ENCODE data around the gene BLVRB. TPM values are rescaled to one million over a fixed set of nuclear protein-coding genes. Genes with fewer than 3 reads are reported as not detected.

Gene BLVRB
- total and polyA plus RNA-seq, 9 of the 15 experiments (the other 6 are each of a cell fraction or from before 2014, with no cell fraction given): 81.1 to 749 (median 331) TPM

DNA sequence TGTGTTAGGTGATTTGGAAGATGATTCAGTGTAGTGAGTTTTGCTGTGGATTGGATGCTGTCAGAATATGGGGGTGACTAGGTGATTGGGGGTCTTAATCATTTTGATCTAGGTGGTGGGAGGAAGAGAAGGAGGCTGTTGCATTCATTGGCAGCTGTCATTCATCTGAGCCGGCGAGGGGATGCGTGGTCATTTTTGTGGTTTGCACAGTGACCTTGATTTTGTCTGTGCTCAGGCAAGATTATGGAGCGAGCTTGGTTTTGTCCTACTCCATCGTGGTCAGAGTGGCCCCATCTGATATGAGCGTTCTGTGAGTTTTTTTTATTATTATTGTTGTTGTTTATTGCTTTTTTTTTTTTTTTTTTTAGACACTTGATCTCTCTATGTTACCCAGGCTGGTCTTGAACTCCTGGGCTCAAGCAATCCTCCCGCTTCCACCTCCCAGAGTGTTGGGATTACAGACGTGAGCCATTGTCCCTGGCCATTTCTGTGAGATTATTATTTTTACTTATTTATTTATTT, 43.3 kb upstream of the BLVRB start (continued):
- TF ChIP-seq, protein P1, sequence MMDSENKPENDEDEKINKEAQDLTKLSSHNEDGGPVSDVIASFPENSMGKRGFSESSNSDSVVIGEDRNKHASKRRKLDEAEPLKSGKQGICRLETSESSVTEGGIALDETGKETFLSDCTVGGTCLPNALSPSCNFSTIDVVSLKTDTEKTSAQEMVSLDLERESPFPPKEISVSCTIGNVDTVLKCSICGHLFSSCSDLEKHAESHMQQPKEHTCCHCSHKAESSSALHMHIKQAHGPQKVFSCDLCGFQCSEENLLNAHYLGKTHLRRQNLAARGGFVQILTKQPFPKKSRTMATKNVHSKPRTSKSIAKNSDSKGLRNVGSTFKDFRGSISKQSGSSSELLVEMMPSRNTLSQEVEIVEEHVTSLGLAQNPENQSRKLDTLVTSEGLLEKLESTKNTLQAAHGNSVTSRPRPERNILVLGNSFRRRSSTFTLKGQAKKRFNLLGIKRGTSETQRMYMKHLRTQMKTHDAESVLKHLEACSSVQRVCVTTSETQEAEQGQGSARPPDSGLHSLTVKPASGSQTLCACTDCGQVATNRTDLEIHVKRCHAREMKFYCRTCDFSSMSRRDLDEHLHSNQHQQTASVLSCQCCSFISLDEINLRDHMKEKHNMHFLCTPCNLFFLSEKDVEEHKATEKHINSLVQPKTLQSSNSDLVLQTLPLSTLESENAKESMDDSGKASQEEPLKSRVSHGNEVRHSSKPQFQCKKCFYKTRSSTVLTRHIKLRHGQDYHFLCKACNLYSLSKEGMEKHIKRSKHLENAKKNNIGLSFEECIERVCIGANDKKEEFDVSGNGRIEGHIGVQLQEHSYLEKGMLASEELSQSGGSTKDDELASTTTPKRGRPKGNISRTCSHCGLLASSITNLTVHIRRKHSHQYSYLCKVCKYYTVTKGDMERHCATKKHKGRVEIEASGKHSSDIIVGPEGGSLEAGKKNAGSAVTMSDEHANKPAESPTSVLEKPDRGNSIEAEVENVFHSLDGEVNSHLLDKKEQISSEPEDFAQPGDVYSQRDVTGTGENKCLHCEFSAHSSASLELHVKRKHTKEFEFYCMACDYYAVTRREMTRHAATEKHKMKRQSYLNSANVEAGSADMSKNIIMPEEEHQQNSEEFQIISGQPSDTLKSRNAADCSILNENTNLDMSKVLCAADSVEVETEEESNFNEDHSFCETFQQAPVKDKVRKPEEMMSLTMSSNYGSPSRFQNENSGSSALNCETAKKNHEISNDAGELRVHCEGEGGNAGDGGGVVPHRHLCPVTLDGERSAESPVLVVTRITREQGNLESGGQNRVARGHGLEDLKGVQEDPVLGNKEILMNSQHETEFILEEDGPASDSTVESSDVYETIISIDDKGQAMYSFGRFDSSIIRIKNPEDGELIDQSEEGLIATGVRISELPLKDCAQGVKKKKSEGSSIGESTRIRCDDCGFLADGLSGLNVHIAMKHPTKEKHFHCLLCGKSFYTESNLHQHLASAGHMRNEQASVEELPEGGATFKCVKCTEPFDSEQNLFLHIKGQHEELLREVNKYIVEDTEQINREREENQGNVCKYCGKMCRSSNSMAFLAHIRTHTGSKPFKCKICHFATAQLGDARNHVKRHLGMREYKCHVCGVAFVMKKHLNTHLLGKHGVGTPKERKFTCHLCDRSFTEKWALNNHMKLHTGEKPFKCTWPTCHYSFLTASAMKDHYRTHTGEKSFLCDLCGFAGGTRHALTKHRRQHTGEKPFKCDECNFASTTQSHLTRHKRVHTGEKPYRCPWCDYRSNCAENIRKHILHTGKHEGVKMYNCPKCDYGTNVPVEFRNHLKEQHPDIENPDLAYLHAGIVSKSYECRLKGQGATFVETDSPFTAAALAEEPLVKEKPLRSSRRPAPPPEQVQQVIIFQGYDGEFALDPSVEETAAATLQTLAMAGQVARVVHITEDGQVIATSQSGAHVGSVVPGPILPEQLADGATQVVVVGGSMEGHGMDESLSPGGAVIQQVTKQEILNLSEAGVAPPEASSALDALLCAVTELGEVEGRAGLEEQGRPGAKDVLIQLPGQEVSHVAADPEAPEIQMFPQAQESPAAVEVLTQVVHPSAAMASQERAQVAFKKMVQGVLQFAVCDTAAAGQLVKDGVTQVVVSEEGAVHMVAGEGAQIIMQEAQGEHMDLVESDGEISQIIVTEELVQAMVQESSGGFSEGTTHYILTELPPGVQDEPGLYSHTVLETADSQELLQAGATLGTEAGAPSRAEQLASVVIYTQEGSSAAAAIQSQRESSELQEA (IDR thresholded peaks at IDR 0.05; ENCODE audit: low read depth): no peak
- TF ChIP-seq ZNF311 (CRISPR knock-in tag; IDR thresholded peaks at IDR 0.05) (no peak), ZNF41 (CRISPR knock-in tag; conservative IDR thresholded peaks at IDR 0.05) (no peak), TBP (optimal IDR thresholded peaks at IDR 0.05; ENCODE audit: low read depth, low read length) (no peak), CREBBP (IDR thresholded peaks at IDR 0.05; ENCODE audit: low read depth, low read length) (no peak), KLF16 (IDR thresholded peaks at IDR 0.05) (no peak), KAT7 (CRISPR knock-in tag; IDR thresholded peaks at IDR 0.05; ENCODE audit: borderline replicate concordance) (no peak), SIN3A (IDR thresholded peaks at IDR 0.05; ENCODE audit: borderline replicate concordance in 2 of 2, control insufficient read depth in 1 of 2, low read depth in 2 of 2, low read length in 2 of 2) (no peak), ERF (CRISPR knock-in tag; IDR thresholded peaks at IDR 0.05) (no peak), ARID1B (IDR thresholded peaks at IDR 0.05) (peak; percentile 63)
- TF ChIP-seq, protein P2, sequence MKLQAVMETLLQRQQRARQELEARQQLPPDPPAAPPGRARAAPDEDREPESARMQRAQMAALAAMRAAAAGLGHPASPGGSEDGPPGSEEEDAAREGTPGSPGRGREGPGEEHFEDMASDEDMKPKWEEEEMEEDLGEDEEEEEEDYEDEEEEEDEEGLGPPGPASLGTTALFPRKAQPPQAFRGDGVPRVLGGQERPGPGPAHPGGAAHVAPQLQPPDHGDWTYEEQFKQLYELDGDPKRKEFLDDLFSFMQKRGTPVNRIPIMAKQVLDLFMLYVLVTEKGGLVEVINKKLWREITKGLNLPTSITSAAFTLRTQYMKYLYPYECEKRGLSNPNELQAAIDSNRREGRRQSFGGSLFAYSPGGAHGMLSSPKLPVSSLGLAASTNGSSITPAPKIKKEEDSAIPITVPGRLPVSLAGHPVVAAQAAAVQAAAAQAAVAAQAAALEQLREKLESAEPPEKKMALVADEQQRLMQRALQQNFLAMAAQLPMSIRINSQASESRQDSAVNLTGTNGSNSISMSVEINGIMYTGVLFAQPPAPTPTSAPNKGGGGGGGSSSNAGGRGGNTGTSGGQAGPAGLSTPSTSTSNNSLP (IDR thresholded peaks at IDR 0.05; ENCODE audit: borderline replicate concordance, low read depth, low read length): no peak
- TF ChIP-seq, protein P3, sequence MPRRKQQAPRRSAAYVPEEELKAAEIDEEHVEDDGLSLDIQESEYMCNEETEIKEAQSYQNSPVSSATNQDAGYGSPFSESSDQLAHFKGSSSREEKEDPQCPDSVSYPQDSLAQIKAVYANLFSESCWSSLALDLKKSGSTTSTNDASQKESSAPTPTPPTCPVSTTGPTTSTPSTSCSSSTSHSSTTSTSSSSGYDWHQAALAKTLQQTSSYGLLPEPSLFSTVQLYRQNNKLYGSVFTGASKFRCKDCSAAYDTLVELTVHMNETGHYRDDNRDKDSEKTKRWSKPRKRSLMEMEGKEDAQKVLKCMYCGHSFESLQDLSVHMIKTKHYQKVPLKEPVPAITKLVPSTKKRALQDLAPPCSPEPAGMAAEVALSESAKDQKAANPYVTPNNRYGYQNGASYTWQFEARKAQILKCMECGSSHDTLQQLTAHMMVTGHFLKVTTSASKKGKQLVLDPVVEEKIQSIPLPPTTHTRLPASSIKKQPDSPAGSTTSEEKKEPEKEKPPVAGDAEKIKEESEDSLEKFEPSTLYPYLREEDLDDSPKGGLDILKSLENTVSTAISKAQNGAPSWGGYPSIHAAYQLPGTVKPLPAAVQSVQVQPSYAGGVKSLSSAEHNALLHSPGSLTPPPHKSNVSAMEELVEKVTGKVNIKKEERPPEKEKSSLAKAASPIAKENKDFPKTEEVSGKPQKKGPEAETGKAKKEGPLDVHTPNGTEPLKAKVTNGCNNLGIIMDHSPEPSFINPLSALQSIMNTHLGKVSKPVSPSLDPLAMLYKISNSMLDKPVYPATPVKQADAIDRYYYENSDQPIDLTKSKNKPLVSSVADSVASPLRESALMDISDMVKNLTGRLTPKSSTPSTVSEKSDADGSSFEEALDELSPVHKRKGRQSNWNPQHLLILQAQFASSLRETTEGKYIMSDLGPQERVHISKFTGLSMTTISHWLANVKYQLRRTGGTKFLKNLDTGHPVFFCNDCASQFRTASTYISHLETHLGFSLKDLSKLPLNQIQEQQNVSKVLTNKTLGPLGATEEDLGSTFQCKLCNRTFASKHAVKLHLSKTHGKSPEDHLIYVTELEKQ (CRISPR knock-in tag; IDR thresholded peaks at IDR 0.05): no peak
- TF ChIP-seq, protein P4, sequence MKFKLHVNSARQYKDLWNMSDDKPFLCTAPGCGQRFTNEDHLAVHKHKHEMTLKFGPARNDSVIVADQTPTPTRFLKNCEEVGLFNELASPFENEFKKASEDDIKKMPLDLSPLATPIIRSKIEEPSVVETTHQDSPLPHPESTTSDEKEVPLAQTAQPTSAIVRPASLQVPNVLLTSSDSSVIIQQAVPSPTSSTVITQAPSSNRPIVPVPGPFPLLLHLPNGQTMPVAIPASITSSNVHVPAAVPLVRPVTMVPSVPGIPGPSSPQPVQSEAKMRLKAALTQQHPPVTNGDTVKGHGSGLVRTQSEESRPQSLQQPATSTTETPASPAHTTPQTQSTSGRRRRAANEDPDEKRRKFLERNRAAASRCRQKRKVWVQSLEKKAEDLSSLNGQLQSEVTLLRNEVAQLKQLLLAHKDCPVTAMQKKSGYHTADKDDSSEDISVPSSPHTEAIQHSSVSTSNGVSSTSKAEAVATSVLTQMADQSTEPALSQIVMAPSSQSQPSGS (CRISPR knock-in tag; IDR thresholded peaks at IDR 0.05): no peak

Data from K562 (cell line).